Measurements from ENCODE around the gene MS4A10. TPM values are rescaled to one million over a fixed set of nuclear protein-coding genes. Genes with fewer than 3 reads are reported as not detected.

MS4A10 gene
- total and polyA plus RNA-seq, 8 donors = 0.08 to 0.13 (median 0.10) TPM; not detected in 3

DNA sequence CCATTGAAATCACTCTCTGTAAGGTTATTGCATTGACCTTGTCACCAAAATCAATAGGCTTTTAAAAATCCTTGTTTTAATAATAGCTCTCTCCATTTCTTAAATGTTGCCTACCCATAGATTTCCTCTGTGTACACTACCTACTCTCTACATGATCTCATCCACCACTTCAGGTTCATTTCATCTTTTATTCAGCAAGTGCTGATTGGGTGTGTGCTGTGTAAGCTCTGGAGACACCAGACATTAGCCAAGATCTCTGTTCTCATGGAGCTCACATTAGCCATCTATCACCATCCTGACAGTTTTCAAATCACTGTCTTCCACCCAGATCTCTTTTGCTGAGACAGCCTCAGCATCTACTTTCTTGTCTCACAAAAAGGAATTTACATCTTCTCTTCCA lies 4.4 kb upstream of the MS4A10 start:
- H3K36me3 ChIP-seq = no peaks in the 10 kb centered on the region
- no peak for ATAC-seq
- intact Hi-C loops (cut with DNase I) = no loop called here
- no peaks in the 10 kb centered on the region for H3K9me3 ChIP-seq
- peaks cover 0 to 1% of the 10 kb centered on the region in 2 donors for H3K4me1 ChIP-seq
- H3K27ac ChIP-seq = no peak overlapping the region
- no peak for DNase-seq
- TF ChIP-seq, protein P1, sequence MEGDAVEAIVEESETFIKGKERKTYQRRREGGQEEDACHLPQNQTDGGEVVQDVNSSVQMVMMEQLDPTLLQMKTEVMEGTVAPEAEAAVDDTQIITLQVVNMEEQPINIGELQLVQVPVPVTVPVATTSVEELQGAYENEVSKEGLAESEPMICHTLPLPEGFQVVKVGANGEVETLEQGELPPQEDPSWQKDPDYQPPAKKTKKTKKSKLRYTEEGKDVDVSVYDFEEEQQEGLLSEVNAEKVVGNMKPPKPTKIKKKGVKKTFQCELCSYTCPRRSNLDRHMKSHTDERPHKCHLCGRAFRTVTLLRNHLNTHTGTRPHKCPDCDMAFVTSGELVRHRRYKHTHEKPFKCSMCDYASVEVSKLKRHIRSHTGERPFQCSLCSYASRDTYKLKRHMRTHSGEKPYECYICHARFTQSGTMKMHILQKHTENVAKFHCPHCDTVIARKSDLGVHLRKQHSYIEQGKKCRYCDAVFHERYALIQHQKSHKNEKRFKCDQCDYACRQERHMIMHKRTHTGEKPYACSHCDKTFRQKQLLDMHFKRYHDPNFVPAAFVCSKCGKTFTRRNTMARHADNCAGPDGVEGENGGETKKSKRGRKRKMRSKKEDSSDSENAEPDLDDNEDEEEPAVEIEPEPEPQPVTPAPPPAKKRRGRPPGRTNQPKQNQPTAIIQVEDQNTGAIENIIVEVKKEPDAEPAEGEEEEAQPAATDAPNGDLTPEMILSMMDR (IDR thresholded peaks at IDR 0.05) = no peak
- H3K27me3 ChIP-seq = no peaks in the 10 kb centered on the region
- no peak overlapping the region for H3K4me3 ChIP-seq

- no peaks in the 10 kb centered on the region for H3K36me3 ChIP-seq
- no peak overlapping the region for H3K27ac ChIP-seq
- intact Hi-C loops (cut with DNase I) = no loop called here
These were observed 3.7 kb upstream of the MS4A10 start for GRCh38 chr11:60781286-60781980.

DNA sequence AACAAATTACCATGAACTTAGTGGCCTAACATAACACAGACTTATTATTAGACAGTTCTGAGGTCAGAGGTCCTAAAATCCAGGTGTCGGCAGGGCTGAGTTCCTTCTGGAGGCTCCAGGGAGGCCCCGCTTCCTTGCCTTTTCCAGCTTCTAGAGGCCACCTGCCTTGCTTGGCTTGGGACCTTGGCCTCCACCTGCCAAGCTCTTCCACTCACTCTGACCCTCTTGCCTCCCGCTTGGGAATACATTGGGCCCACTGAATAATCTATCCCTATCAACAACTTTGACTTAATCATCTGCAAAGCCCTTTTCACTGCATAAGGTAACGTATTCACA lies 3.2 kb upstream of the MS4A10 start:
- H3K4me1 ChIP-seq = no peaks in the 10 kb centered on the region
- intact Hi-C loops (cut with DNase I) = no loop called here
- TF ChIP-seq, protein P1 (IDR thresholded peaks at IDR 0.05) = no peak
- no peaks in the 10 kb centered on the region for H3K27me3 ChIP-seq
- ATAC-seq (no peak), DNase-seq (no peak)
- H3K9me3 ChIP-seq = no peaks in the 10 kb centered on the region
- H3K27ac ChIP-seq = no peak overlapping the region
- H3K36me3 ChIP-seq = no peaks in the 10 kb centered on the region
- H3K4me3 ChIP-seq = no peak overlapping the region

More at GRCh38 chr11:60781286-60781980, 3.7 kb upstream of the MS4A10 start:
- TF ChIP-seq, protein P1 (IDR thresholded peaks at IDR 0.05) = no peak
- Histone ChIP-seq H3K4me1 (no peaks in the 10 kb centered on the region), H3K27me3 (no peaks in the 10 kb centered on the region), H3K4me3 (no peak overlapping the region), H3K9me3 (no peaks in the 10 kb centered on the region)
- ATAC-seq (no peak), DNase-seq (no peak)

- Histone ChIP-seq H3K27ac (no peak overlapping the region), H3K36me3 (no peaks in the 10 kb centered on the region), H3K4me1 (no peaks in the 10 kb centered on the region), H3K27me3 (no peaks in the 10 kb centered on the region), H3K9me3 (no peaks in the 10 kb centered on the region), H3K4me3 (no peak overlapping the region)
- ATAC-seq = no peak
- intact Hi-C loops (cut with DNase I) = no loop called here
- TF ChIP-seq, protein P1 (IDR thresholded peaks at IDR 0.05) = no peak
- DNase-seq = peak in 1 of 4 donors; percentile 40
These were observed 2.6 kb upstream of the MS4A10 start for GRCh38 chr11:60782393-60783140.

DNA sequence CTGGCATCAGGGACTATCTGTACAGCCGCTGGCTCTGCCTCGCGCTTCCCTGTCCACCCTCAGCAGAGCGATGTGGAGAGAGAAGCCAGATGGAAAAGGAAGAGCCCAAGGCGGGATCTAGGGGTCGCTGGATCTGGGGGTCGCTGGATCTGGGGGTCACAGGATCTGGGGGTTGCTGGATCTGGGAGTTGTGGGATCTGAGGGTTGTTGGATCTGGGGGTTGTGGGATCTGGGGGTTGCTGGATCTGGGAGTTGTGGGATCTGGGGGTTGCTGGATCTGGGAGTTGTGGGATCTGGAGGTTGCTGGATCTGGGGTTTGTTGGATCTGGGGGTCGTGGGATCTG lies 2.0 kb upstream of the MS4A10 start:
- DNase-seq (peak in 1 of 4 donors; percentile 26), ATAC-seq (no peak)
- no peaks in the 10 kb centered on the region for H3K9me3 ChIP-seq
- no peaks in the 10 kb centered on the region for H3K4me1 ChIP-seq
- no peaks in the 10 kb centered on the region for H3K36me3 ChIP-seq
- no peak overlapping the region for H3K27ac ChIP-seq
- intact Hi-C loops (cut with DNase I) = no loop called here
- H3K4me3 ChIP-seq = no peak overlapping the region
- TF ChIP-seq, protein P1 (IDR thresholded peaks at IDR 0.05) = no peak
- no peaks in the 10 kb centered on the region for H3K27me3 ChIP-seq
